Germinal center (tissue), 1 donor: Measurements from ENCODE around the gene OR2T10.
"Not testable (repeated sequence)": the region's sequence is repeated elsewhere in the genome, so short reads cannot be mapped to it uniquely, and the experiment has no call there.

ENCODE experiments used
- DNase-seq: peaks from one replicate; pipeline ENCODE4 v3.0.0; 2012; ENCODE audit warnings: mixed read lengths, low spot score

Gene OR2T10

DNA sequence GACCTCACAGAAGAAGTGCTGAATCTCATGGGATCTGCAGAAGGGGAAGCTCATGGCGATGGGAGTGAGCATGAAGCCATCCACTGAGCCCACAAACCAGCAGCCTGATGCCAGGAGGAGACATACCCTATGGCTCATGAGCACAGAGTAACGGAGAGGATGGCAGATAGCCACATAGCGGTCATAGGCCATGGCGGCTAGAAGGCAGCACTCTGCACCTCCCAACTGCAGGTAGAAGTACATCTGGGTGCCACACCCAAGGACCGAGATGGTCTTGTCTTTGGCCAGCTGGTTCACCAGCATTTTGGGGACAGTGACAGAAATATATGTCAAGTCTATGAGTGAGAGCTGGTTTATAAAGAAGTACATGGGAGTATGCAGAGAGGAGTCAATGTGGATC lies 4.3 kb downstream of the OR2T10 start:
- no peak for DNase-seq

DNA sequence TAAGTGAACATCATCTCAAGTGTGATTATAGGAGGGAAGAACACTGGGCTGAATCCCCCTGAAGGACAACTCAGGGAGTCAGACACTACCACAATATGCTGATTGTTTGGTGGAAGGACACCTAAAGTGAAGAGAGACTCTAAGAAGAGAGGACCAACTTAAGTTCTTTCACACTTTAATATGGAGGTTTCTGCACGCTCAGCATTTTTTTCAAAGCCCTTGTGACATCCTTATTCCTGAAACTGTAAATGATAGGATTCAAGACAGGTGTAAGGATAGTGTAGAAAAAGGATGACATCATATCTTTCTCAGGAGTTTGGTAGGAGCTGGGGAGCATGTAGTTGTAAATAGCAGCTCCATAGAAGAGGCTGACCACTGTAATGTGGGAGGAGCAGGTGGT lies 4.8 kb downstream of the OR2T10 start:
- no peak for DNase-seq

DNA sequence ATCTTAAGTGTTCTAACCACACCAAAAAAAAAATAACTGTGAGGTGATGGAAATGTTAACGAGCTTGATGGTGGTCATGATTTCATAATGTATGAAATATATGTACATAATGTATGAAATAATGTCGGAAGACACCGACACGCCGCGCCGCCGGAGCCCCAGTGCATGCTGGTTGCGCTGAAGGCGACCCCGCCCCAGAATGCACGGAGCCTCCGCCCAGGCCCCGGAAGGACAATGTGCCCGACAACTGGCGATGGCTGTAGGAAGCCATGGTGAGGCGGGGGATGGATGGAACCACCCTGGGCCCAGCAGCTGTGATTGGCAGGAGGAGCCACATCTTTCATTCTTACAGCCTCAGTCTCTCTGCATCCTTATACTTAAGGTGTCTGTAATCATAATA lies 7.4 kb downstream of the OR2T10 start:
- DNase-seq = no peak

DNA sequence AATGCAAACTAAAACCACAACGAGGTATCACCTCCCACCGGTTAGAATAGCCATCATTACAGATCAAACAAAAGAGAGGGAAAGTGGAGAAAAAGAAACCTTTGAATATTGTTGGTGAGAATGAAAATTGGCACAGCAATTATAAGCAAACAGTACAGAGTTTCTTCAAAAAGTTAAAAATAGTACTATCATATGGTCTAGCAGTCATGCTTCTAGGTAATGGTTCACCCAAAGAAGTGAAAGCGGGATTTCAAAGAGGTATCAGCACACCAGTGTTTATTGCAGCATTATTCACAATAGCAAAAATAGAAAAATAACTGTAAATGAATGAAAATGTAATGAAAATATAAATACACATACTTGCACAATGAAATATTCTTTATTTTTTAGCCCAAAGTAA lies 8.2 kb downstream of the OR2T10 start:
- DNase-seq = no peak

DNA sequence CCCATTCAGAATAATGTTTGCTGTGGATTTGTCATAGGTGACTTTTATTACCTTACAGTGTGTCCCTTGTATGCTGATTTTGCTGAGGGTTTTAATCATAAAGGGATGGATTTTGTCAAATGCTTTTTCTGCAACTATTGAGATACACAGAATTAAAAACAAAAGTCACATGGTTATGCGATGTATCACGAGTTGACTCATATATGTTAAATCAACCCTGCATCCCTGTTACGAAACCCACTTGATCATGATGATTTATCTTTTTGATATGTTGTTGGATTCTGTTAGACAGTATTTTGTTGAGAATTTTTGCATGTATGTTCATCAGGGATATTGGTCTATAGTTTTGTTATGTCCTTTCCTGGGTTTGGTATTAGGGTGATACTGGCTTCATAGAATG lies 12.2 kb downstream of the OR2T10 start:
- no peak for DNase-seq

DNA sequence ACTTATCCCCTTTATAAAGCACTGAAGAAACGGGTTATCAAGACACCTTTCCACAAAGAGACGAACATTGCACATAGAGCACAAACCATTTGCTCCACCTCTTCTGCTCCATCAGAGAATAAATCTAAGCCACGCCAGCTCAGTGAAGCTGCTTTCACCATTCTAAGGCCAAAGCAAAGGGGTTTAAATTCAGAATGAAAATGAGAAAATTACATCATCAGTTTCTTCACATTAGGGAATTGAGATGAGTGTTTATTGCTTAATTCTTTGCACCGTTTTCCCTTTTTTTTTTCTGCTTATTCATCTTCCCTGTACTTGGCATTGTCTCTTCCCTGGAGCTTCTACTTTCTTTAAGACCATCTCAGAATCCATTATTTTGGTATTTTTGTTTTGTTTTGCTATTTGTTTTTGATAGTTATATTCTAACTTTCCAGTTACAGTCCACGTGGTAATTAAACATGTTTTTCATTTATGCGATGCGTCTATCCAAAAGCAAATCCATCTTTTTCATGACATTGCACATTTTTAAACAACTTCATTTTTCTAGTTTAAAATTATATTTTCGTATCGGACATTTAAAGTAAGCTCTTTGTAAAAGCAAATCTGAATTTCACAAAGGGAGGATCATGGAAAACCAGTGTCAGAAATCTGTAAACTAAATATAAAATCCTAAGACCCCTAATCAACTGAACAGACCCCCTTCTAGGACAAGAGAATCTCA lies 21.1 kb downstream of the OR2T10 start:
- DNase-seq = no peak

DNA sequence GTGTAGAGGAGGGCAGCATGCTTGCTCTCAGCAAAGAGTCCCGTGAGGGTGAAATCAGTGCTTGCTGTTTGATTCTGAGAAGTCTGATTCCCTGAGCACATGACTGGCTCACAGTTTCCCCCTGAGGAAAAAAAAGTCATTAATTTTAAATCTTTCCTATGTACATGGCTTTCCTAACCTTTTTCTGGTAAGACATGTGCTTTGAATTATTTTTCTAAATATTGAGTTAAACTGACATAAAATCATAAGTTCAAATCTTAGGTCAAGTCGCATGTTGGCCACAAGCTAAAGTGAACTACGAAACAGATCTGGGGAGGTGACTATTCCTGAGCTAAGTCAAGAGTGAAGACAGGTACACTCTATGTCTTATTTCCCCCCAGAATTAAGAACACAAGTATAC lies 22.8 kb downstream of the OR2T10 start, which contains the start of gene OR2T34:
TSS of gene OR2T34 (minus strand) at position 101 of the 400 bp plus-strand sequence. CDS start at position 101, 0 bp downstream.
- DNase-seq = not testable (repeated sequence)

DNA sequence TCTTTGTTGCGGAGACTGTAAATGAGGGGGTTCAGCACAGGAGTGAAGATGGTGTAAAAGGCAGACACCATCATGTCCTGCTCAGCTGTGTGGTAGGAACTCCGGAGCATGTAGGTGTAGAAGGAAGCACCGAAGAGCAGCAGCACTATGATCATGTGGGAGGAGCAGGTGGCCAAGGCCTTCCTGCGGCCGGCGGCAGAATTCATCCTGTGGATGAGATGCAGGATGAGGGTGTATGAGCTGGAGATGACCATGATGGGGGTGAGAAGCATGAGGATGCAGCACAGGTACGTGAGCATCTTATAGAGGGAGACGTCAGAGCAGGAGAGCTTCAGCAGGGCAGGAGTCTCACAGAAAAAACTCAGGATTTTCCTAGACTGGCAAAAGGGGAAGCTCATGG lies 23.6 kb downstream of the OR2T10 start:
- not testable (repeated sequence) for DNase-seq

DNA sequence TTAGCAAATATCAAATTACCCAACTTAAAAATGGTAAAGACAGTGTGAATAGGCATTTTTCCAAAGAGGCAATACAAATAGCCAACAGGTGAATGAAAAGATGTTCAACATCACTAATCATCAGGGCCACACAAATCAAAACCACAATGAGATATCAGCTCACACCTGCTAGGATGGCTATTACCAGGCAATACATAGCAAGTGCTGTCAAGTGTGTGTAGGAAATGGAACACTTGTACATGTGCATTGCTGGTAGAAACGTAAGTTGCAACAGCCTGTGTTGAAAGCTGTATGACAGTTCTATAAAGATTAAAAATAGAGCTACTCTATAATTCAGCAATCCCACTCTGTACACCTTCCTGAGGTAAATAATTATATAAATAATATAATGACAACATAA lies 25.5 kb downstream of the OR2T10 start:
- DNase-seq = not testable (repeated sequence)

DNA sequence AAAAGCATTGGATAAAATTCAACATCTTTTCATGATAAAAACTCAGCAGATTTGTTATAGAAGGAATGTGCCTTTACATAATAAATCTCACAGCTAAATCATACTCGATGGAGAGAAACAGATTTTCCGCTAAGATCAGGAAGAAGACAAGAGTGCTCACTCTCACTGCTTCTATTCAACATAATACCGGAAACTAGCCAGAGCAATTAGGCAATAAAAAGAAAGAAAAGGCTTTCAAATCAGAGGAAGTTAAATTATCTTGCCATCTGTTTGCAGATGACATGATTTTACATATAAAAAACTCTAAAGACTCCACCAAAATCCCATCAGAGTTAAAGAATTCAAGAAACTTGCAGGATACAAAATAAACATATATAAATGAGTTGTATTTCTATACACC lies 26.7 kb downstream of the OR2T10 start:
- not testable (repeated sequence) for DNase-seq

DNA sequence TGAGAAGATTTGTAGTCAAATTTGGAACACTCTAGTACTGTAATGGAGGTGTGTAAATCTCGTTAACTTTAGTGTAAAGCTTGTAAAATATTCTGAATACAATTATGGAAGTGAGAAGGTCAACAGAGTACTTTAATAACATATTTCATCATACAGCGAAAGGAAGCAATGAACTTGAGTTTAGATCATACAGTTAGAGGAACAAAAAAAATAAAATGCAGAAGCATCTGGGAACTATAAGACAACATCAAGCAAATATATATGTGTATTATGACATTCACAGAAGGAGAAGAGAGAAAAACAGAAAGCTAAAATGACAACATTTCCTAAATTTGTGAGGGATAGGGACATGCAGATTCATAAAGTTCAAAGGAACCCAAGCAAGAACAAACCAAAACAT lies 28.5 kb downstream of the OR2T10 start:
- not testable (repeated sequence) for DNase-seq

DNA sequence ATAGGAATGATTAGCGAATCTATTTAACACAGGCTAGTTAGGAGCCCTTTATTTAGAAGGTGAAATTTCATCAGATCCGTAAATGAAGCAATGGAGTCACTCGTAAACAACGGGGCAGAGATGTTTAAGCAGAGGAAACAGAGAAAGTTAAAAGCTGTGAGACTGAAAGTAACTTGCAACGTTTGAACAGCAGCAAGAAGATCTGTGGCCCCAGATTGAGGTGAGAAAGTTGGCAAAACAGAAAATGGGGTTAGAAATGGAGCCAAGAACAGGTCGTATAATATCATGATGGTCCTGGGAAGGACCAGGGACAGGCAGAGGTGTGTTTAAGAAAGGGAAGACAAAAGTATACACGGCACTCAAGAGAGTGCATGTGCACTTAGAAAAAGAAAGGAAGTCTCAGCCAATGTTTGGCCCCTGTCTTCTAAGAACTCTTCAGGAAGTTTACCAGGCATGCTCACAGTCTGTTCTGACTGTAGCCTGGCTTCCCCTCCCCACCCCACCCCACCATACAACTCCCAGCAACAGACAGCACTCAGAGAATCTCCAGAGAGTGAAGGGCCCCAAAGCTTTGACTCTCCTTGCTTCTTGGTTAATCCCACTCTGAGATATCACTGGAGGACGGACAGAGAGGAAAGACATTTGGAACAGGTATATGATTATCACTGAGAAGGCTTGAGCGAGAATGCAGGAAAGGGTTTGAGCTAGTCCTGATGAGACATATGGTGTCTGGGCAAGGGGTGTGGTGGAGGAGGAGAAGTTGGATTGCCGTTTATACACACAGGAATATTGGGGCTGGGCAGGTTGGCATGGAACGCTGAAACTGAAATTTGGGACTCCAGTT lies 31.7 kb downstream of the OR2T10 start:
- DNase-seq = not testable (repeated sequence)

DNA sequence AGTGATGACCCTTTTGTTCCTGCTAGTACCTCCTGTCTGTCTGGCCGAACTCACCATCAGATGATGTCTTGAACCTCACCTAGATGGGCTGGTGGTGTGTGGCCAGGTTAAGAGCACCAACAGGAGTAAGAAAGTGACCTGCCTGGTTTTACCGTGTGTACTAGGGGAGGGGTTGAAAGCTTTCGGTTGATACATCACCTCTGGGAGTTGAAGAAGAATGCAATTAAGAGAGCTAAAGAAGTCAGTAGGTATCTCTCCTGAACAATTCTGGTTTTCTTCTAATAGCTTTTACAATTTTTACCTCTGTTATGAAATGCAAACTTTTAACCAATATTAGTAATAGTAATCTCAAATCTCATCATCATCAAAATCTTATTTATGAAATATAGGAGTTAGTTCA lies 34.8 kb downstream of the OR2T10 start, which contains the start of gene OR2T29:
TSS of gene OR2T29 (minus strand) at position 101 of the 400 bp plus-strand sequence. CDS start 3,281 bp downstream, outside the sequence.
- not testable (repeated sequence) for DNase-seq

DNA sequence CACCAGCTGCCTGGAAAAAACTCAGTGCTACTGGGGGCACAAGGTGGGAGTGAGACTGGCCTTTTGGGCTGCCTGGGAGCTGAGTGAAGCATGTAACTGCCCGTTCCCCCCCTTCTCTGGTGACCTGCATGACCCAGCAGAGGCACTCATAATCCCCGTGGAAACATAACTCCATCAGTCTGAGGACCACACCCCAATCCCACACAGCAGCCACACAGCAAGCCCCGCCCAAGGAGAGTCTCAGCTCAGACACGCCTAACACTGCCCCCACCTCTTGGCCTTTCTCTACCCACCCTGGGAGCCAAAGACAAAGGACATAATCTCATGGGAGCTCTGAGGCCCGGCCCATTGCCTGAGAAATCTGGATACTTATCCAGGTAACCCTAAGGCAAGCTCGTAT lies 46.5 kb downstream of the OR2T10 start:
- DNase-seq = not testable (repeated sequence)

DNA sequence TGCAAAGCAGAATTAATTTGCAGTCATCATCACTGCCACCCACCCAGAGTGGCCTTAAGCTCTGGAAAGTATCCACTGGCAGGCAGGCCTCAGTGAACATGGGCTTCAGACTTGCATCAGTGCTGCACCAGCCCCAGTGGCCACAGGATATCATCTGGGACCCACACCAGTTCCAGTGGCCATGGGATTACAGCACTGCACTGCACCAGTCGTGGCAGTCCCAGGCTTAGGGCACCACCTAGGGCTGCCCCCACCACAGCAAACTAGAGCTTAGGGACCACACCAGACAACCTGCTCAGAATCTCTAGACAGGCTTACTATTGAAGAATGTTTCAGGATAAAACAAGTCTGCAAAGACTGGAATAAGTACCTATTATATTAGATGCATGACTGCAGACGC lies 50.1 kb downstream of the OR2T10 start:
- DNase-seq = not testable (repeated sequence)
